B cell (primary cell): ENCODE measurements around the gene ACP6. TPM values are rescaled to one million over a fixed set of nuclear protein-coding genes. Genes with fewer than 3 reads are reported as not detected.

ENCODE experiments used
- ATAC-seq: fragments of 200-7000 bp; cut with Tn5 transposase; one replicate; pipeline ENCODE4 v1.10.0; 2021; ENCODE audit warnings: low read depth, mild to moderate bottlenecking, moderate number of reproducible peaks, moderate library complexity
- CTCF ChIA-PET: fragments of 350-600 bp; sonication (Branson Sonifier 250); formaldehyde crosslinking; loops from one replicate; lab custom pipeline; 2021; ENCODE audit warnings: antibody characterized with exemption, inconsistent platforms; lab: Charles Lee
- POLR2A ChIA-PET: fragments of 350-600 bp; sonication (Branson Sonifier 250); formaldehyde crosslinking; loops from one replicate; lab custom pipeline; 2021; ENCODE audit warnings: antibody characterized with exemption; lab: Charles Lee
- DNase-seq: peaks from one replicate; pipeline ENCODE4 v3.0.0; 2013
- H2AFZ ChIP-seq: 2 replicates; pipeline ENCODE4 v1.6.1; 2012; ENCODE audit warnings: mild to moderate bottlenecking, low read depth, low read length; ENCODE audit not compliant: insufficient read depth, poor library complexity, severe bottlenecking
- H3K27ac ChIP-seq, 2 donors: 1 replicate in 1 of 2; 2 replicates in 1 of 2; pipeline ENCODE4 v1.5.1; 2012 to 2013; ENCODE audit warnings: low read length in 2 of 2, mild to moderate bottlenecking in 2 of 2, moderate library complexity in 1 of 2
- H3K27me3 ChIP-seq, 4 experiments: fragments of 200-600 bp in 1 of 4; sonication (generic) in 1 of 4; replicated peaks in 1 of 4; 1 replicate in 2 of 4; 2 replicates in 2 of 4; pipeline versions ENCODE4 v1.6.1 to v1.7.0; 2013 to 2016; ENCODE audit warnings: low read length in 3 of 4, mild to moderate bottlenecking in 2 of 4, mixed read lengths in 1 of 4, moderate library complexity in 1 of 4; ENCODE audit not compliant: insufficient read depth in 4 of 4, control insufficient read depth in 3 of 4; ENCODE audit errors: control extremely low read depth in 1 of 4
- H3K36me3 ChIP-seq, 2 experiments: replicated peaks in 1 of 2; 1 replicate in 1 of 2; 2 replicates in 1 of 2; pipeline versions ENCODE4 v1.6.1 to v1.7.1; 2013; ENCODE audit warnings: low read length in 1 of 2; ENCODE audit not compliant: insufficient read depth in 2 of 2, control insufficient read depth in 1 of 2; ENCODE audit errors: control extremely low read depth in 1 of 2, extremely low read depth in 1 of 2
- H3K4me1 ChIP-seq, 2 donors: fragments of 200-600 bp in 1 of 2; sonication (generic) in 1 of 2; 1 replicate in 1 of 2; 2 replicates in 1 of 2; pipeline versions ENCODE4 v1.5.1 to v1.6.1; 2013 to 2017; ENCODE audit warnings: low read length in 2 of 2; ENCODE audit not compliant: control insufficient read depth in 2 of 2, insufficient read depth in 2 of 2
- H3K4me2 ChIP-seq: replicated peaks from 2 replicates; pipeline ENCODE3; 2012; ENCODE audit warnings: mild to moderate bottlenecking, low read depth, low read length; ENCODE audit not compliant: poor library complexity, severe bottlenecking
- H3K4me3 ChIP-seq, 5 experiments: fragments of 200-600 bp in 1 of 5; sonication (generic) in 1 of 5; 1 replicate in 3 of 5; 2 replicates in 2 of 5; pipeline versions ENCODE4 v1.5.1 to v1.7.0; 2011 to 2016; ENCODE audit warnings: low read length in 4 of 5, mild to moderate bottlenecking in 4 of 5, low read depth in 2 of 5, control low read depth in 1 of 5, moderate library complexity in 1 of 5; ENCODE audit not compliant: insufficient read depth in 1 of 5; ENCODE audit errors: control extremely low read depth in 1 of 5, extremely low read depth in 1 of 5
- H3K79me2 ChIP-seq: fragments of 200-600 bp; sonication (generic); one replicate; pipeline ENCODE4 v1.6.0; 2016; ENCODE audit warnings: low read length; ENCODE audit not compliant: control insufficient read depth, insufficient read depth
- H3K9ac ChIP-seq: fragments of 200-600 bp; sonication (generic); 2 replicates; pipeline ENCODE4 v1.6.1; 2017; ENCODE audit warnings: mild to moderate bottlenecking, low read length, moderate library complexity
- H3K9me3 ChIP-seq, 3 donors: one replicate each; pipeline versions ENCODE4 v1.6.1 to v1.7.1; 2013; ENCODE audit warnings: low read length in 2 of 3; ENCODE audit not compliant: control insufficient read depth in 2 of 3, insufficient read depth in 1 of 3; ENCODE audit errors: control extremely low read depth in 1 of 3
- H4K20me1 ChIP-seq: 2 replicates; pipeline ENCODE4 v1.6.0; 2012; ENCODE audit warnings: mild to moderate bottlenecking, low read length; ENCODE audit not compliant: insufficient read depth, control insufficient read depth, poor library complexity, severe bottlenecking
- H3K27ac Mint-ChIP-seq: one replicate; pipeline ENCODE4 v1.8.0; 2021; ENCODE audit warnings: mixed read lengths
- H3K27me3 Mint-ChIP-seq: one replicate; pipeline ENCODE4 v1.8.0; 2021; ENCODE audit warnings: mixed read lengths
- H3K4me1 Mint-ChIP-seq: one replicate; pipeline ENCODE4 v1.8.0; 2021; ENCODE audit warnings: mixed read lengths
- H3K4me3 Mint-ChIP-seq: one replicate; pipeline ENCODE4 v1.8.0; 2021; ENCODE audit warnings: mixed read lengths
- H3K9me3 Mint-ChIP-seq: one replicate; pipeline ENCODE4 v1.8.0; 2022; ENCODE audit warnings: mixed read lengths; ENCODE audit not compliant: insufficient read depth
- EZH2 ChIP-seq: IDR thresholded peaks from 2 replicates; pipeline ENCODE4 v1.6.1; 2012; ENCODE audit warnings: borderline replicate concordance, low read depth, mild to moderate bottlenecking, moderate library complexity, low read length; ENCODE audit not compliant: insufficient read depth, poor library complexity, severe bottlenecking
- WGBS: methylation state at CpG from one replicate; pipeline ENCODE4 v1.1.5; 2013; ENCODE audit warnings: missing lambda C conversion rate; ENCODE audit not compliant: insufficient coverage; 5-methylcytosine and 5-hydroxymethylcytosine counted together
- intact Hi-C: fragments of 100-400 bp; cut with micrococcal nuclease; formaldehyde crosslinking; loops from one replicate; pipeline ENCODE4 v1.10.0; 2022
- polyA minus RNA-seq: library from RNA; depleted of rRNA, polyadenylated mRNA; stranded (reverse); fragments of >200 nt; gene quantifications from 2 replicates; pipeline ENCODE4 v1.2.3, GENCODE V29; 2012
- polyA plus RNA-seq: library from polyadenylated mRNA; depleted of rRNA; stranded (reverse); fragments of >200 nt; gene quantifications from 2 replicates; pipeline ENCODE4 v1.2.3, GENCODE V29; 2012
- total RNA-seq, 2 donors: library from RNA; stranded (reverse); fragments of 120-200 nt in 1 of 2; gene quantifications; 1 replicate in 1 of 2; 2 replicates in 1 of 2; pipeline versions ENCODE4 v1.2.3 to v1.2.4, GENCODE V29; 2013 to 2022
- TF ChIP-seq, protein P1 (sequence below): fragments of 200-600 bp; IDR thresholded peaks from one replicate; pipeline ENCODE4 v1.8.0; 2022; ENCODE audit warnings: antibody characterized with exemption, mild to moderate bottlenecking

ACP6 gene
- total RNA-seq = 14.2 and 15.7 TPM in 2 replicates
- 5.4 TPM for total RNA-seq (2013)
- polyA plus RNA-seq = 3.8 and 5.0 TPM in 2 replicates
- 2.1 and 3.9 TPM in 2 replicates for polyA minus RNA-seq

- H3K4me3 Mint-ChIP-seq = peak within 1 kb of the TSS; percentile 97
- intact Hi-C loops = loop anchor here (1.0 to 5.0 kb wide), 2 partner anchors 71 to 493 kb away; no protein-coding TSS in a partner anchor
- ATAC-seq = peak; percentile 98
- no peak for TF ChIP-seq EZH2
- peak within 1 kb of the TSS; percentile 99 for H2AFZ ChIP-seq
- H3K36me3 ChIP-seq = no peaks in the 10 kb centered on the region
- H3K27ac ChIP-seq = peak within 1 kb of the TSS in 1 of 2 donors; percentile 33
- H3K27me3 Mint-ChIP-seq = peaks cover 23% of the 10 kb centered on the region
- H3K27ac Mint-ChIP-seq = peak within 1 kb of the TSS; percentile 79
- peaks cover 0 to 4% (median 0%) of the 10 kb centered on the region in 3 donors for H3K9me3 ChIP-seq
- H3K9me3 Mint-ChIP-seq = no peaks in the 10 kb centered on the region
- peak; percentile 86 for DNase-seq
- peaks cover 0 to 3% (median 0%) of the 10 kb centered on the region in 4 experiments for H3K27me3 ChIP-seq
- H3K79me2 ChIP-seq = peaks cover 5% of the 10 kb centered on the region
- H3K4me2 ChIP-seq = peak within 1 kb of the TSS; percentile 99
- peak within 1 kb of the TSS; percentile 95 for H3K9ac ChIP-seq
- POLR2A ChIA-PET = interaction anchor here (1.4 kb wide), 1 partner anchor 71 kb away, joined by 3 read pairs; no protein-coding TSS in a partner anchor
- H3K4me1 ChIP-seq = peaks cover 6 to 10% of the 10 kb centered on the region in 2 donors
- peak within 1 kb of the TSS; percentile 80 to 96 (median 85) for H3K4me3 ChIP-seq
- WGBS = under 1% methylated on average over 35 of the region's 36 CpGs
- no peaks in the 10 kb centered on the region for H4K20me1 ChIP-seq
- H3K4me1 Mint-ChIP-seq = peaks cover 12% of the 10 kb centered on the region
- CTCF ChIA-PET = interaction anchor here (0.6 to 1.3 kb wide), 2 partner anchors 29 to 71 kb away, joined by 3 read pairs; no protein-coding TSS in a partner anchor
These were observed at the start of gene ACP6 for GRCh38 chr1:147670319-147671001. Gene ACP6, minus strand, starts transcription at chr1:147670524. Its CDS starts 476 bp downstream, at chr1:147670048.

DNA sequence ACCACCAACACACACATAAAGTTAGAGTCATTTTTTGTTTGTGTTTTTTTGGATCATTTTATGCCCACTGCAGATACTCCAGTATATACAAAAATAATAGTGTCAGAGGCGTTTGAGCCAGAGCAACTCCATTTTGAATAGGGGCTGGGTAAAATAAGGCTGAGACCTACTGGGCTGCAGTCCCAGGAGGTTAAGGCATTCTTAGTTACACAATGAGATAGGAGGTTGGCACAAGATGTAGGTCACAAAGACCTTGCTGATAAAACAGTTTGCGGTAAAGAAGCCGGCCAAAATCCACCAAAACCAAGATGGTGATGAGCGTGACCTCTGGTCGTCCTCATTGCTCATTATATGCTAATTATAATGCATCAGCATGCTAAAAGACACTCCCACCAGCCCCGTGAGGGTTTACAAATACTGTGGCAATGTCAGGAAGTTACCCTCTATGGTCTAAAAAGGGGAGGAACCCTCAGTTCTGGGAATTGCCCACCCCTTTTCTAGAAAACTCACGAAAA, 49.4 kb upstream of the ACP6 start:
- Mint-ChIP-seq H3K4me3 (no peak overlapping the region), H3K27me3 (peaks cover 31% of the 10 kb centered on the region), H3K4me1 (peaks cover 12% of the 10 kb centered on the region), H3K27ac (no peak overlapping the region), H3K9me3 (peaks cover 6% of the 10 kb centered on the region)
- intact Hi-C loops = no loop called here
- Histone ChIP-seq H3K79me2 (no peaks in the 10 kb centered on the region), H2AFZ (no peak overlapping the region), H3K27ac (no peak overlapping the region), H3K27me3 (peaks cover 0 to 28% (median 2%) of the 10 kb centered on the region in 4 experiments), H4K20me1 (no peaks in the 10 kb centered on the region), H3K4me3 (no peak overlapping the region), H3K4me2 (no peak overlapping the region), H3K9me3 (peaks cover 0 to 33% (median 17%) of the 10 kb centered on the region in 3 donors), H3K4me1 (peaks cover 9 to 15% of the 10 kb centered on the region in 2 donors), H3K9ac (no peak overlapping the region), H3K36me3 (no peaks in the 10 kb centered on the region)
- ATAC-seq (no peak), DNase-seq (no peak)
- 100% methylated on average over 1 of the region's 7 CpGs for WGBS
- POLR2A ChIA-PET = no interaction called here
- TF ChIP-seq EZH2 = no peak
- TF ChIP-seq, protein P1, sequence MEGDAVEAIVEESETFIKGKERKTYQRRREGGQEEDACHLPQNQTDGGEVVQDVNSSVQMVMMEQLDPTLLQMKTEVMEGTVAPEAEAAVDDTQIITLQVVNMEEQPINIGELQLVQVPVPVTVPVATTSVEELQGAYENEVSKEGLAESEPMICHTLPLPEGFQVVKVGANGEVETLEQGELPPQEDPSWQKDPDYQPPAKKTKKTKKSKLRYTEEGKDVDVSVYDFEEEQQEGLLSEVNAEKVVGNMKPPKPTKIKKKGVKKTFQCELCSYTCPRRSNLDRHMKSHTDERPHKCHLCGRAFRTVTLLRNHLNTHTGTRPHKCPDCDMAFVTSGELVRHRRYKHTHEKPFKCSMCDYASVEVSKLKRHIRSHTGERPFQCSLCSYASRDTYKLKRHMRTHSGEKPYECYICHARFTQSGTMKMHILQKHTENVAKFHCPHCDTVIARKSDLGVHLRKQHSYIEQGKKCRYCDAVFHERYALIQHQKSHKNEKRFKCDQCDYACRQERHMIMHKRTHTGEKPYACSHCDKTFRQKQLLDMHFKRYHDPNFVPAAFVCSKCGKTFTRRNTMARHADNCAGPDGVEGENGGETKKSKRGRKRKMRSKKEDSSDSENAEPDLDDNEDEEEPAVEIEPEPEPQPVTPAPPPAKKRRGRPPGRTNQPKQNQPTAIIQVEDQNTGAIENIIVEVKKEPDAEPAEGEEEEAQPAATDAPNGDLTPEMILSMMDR = no peak
- CTCF ChIA-PET = interaction anchor here (1.3 kb wide), 1 partner anchor 173 kb away, joined by 4 read pairs; no protein-coding TSS in a partner anchor
